ENCODE results near the gene ARRDC4. TPM values are rescaled to one million over a fixed set of nuclear protein-coding genes. Genes with fewer than 3 reads are reported as not detected.

ARRDC4 gene
- total RNA-seq, 3 donors from 2014 or later (not counting 1 experiment from before 2014, with no cell fraction given) = 6.6 to 7.3 (median 7.0) TPM

GRCh38 chr15:97921296-97921865, 39.1 kb upstream of the ARRDC4 start:
- TF ChIP-seq, protein P1, sequence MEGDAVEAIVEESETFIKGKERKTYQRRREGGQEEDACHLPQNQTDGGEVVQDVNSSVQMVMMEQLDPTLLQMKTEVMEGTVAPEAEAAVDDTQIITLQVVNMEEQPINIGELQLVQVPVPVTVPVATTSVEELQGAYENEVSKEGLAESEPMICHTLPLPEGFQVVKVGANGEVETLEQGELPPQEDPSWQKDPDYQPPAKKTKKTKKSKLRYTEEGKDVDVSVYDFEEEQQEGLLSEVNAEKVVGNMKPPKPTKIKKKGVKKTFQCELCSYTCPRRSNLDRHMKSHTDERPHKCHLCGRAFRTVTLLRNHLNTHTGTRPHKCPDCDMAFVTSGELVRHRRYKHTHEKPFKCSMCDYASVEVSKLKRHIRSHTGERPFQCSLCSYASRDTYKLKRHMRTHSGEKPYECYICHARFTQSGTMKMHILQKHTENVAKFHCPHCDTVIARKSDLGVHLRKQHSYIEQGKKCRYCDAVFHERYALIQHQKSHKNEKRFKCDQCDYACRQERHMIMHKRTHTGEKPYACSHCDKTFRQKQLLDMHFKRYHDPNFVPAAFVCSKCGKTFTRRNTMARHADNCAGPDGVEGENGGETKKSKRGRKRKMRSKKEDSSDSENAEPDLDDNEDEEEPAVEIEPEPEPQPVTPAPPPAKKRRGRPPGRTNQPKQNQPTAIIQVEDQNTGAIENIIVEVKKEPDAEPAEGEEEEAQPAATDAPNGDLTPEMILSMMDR (IDR thresholded peaks at IDR 0.05) = no peak
- Histone ChIP-seq H3K4me1 (ENCODE audit: control insufficient read depth, insufficient read depth, low read length) (no peaks in the 10 kb centered on the region), H3K27ac (ENCODE audit: low read length) (no peak overlapping the region), H3K9me3 (ENCODE audit: control insufficient read depth, insufficient read depth, low read length) (no peaks in the 10 kb centered on the region), H3K4me3 (ENCODE audit: low read length) (no peak overlapping the region), H3K36me3 (ENCODE audit: control insufficient read depth, insufficient read depth, low read length) (no peaks in the 10 kb centered on the region), H3K27me3 (ENCODE audit: control insufficient read depth, insufficient read depth, low read length) (no peaks in the 10 kb centered on the region)
- no peak overlapping the region for H3K4me3 Mint-ChIP-seq
- H3K36me3 Mint-ChIP-seq = peaks cover 8% of the 10 kb centered on the region
- no peaks in the 10 kb centered on the region for H3K4me1 Mint-ChIP-seq
- no peak for ATAC-seq
- H3K9me3 Mint-ChIP-seq = peaks cover 0 to 6% of the 10 kb centered on the region in 2 donors
- no peak for DNase-seq
- intact Hi-C loops (cut with micrococcal nuclease) = no loop called here
- WGBS (ENCODE audit: insufficient coverage) = 95% methylated on average over 3 of the region's 4 CpGs
- no peak overlapping the region for H3K27ac Mint-ChIP-seq
- H3K27me3 Mint-ChIP-seq (ENCODE audit: low read depth in 2 of 2) = peaks cover 28 to 56% of the 10 kb centered on the region in 2 donors

DNA sequence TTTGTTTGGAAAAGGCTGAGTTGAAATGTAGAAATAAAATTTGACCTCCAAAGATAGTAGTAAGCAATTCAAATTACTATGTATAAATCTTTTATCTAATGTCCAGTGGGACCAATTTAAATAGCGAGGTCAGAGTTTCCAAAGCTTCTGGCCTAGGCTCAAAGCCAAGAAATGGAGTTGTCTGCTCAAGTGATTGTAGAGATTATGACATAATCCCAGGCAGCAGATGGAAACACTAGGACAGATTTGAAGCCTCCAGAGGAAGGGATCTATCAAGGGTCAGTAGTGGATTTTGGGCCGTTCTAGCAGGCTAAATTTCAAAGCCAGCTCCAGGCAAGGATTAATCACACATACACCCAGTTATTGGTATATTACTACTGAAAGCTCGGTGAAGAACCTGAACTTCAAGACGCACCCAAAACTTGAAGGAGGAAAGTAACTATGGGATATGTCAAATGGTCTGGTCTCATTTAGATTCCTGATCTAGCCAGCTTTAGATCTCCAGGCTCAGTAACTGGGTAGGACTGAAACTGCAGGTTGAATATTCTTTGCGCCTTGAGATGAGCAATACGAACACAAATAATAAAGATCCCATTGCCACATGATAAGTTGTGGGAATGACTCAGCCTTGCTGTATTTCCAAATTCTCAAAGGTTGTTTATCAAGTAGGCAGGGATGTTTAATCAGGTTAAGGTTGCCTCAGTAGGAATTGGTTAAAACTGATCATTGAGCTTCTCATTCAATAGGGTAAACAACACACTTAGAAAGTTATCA, 30.9 kb upstream of the ARRDC4 start:
- H3K4me1 Mint-ChIP-seq = no peaks in the 10 kb centered on the region
- ATAC-seq (no peak), DNase-seq (no peak)
- peaks cover 4% of the 10 kb centered on the region for H3K9me3 ChIP-seq (ENCODE audit: control insufficient read depth, insufficient read depth, low read length)
- TF ChIP-seq, protein P1 (IDR thresholded peaks at IDR 0.05) = no peak
- peaks cover 27 to 57% of the 10 kb centered on the region in 2 donors for H3K27me3 Mint-ChIP-seq (ENCODE audit: low read depth in 2 of 2)
- H3K27me3 ChIP-seq (ENCODE audit: control insufficient read depth, insufficient read depth, low read length) = no peaks in the 10 kb centered on the region
- intact Hi-C loops (cut with micrococcal nuclease) = no loop called here
- no peak overlapping the region for H3K4me3 ChIP-seq (ENCODE audit: low read length)
- no peak overlapping the region for H3K27ac Mint-ChIP-seq
- H3K27ac ChIP-seq (ENCODE audit: low read length) = no peak overlapping the region
- no peaks in the 10 kb centered on the region for H3K4me1 ChIP-seq (ENCODE audit: control insufficient read depth, insufficient read depth, low read length)
- no peaks in the 10 kb centered on the region for H3K36me3 Mint-ChIP-seq
- H3K9me3 Mint-ChIP-seq = no peaks in the 10 kb centered on the region
- H3K4me3 Mint-ChIP-seq = no peak overlapping the region
- no peaks in the 10 kb centered on the region for H3K36me3 ChIP-seq (ENCODE audit: control insufficient read depth, insufficient read depth, low read length)
- 89% methylated on average over 6 of the region's 6 CpGs for WGBS (ENCODE audit: insufficient coverage)

DNA sequence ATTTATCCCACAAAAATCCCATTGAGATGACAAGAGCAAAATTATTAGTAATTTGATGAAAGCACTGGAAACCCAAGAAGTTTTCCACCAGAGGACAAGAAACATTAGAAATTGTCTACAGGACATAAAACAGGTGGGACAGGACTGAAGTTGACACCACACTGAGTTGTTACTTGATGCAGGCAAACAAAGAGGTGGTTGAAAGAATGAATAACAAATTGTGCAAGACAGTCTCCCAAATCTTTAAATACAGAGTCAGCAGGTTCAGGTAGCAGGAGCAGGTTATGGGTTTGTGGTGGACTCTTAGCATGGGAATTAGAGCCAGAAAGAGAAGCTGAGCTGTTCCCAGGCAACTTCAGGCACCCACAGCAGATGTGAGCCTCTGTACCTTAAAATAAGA, 30.3 kb upstream of the ARRDC4 start:
- H3K36me3 Mint-ChIP-seq = no peaks in the 10 kb centered on the region
- TF ChIP-seq, protein P1 (IDR thresholded peaks at IDR 0.05) = no peak
- peaks cover 27 to 57% of the 10 kb centered on the region in 2 donors for H3K27me3 Mint-ChIP-seq (ENCODE audit: low read depth in 2 of 2)
- no peak overlapping the region for H3K27ac ChIP-seq (ENCODE audit: low read length)
- ATAC-seq (no peak), DNase-seq (no peak)
- no peaks in the 10 kb centered on the region for H3K4me1 ChIP-seq (ENCODE audit: control insufficient read depth, insufficient read depth, low read length)
- H3K9me3 Mint-ChIP-seq = no peaks in the 10 kb centered on the region
- H3K4me3 ChIP-seq (ENCODE audit: low read length) = no peak overlapping the region
- peaks cover 4% of the 10 kb centered on the region for H3K9me3 ChIP-seq (ENCODE audit: control insufficient read depth, insufficient read depth, low read length)
- H3K36me3 ChIP-seq (ENCODE audit: control insufficient read depth, insufficient read depth, low read length) = no peaks in the 10 kb centered on the region
- H3K4me3 Mint-ChIP-seq = no peak overlapping the region
- no peaks in the 10 kb centered on the region for H3K27me3 ChIP-seq (ENCODE audit: control insufficient read depth, insufficient read depth, low read length)
- H3K27ac Mint-ChIP-seq = no peak overlapping the region
- intact Hi-C loops (cut with micrococcal nuclease) = no loop called here
- H3K4me1 Mint-ChIP-seq = no peaks in the 10 kb centered on the region
